C4-2B (cell line): ENCODE measurements around the gene IQSEC2.

ENCODE experiments used
- H3K27ac ChIP-seq: fragments of 450-650 bp; 2 replicates; pipeline ENCODE4 v1.5.1; 2017
- ZFX ChIP-seq: fragments of 450-650 bp; IDR thresholded peaks from 2 replicates; pipeline ENCODE4 v1.6.1; 2017
- TF ChIP-seq, protein P1 (sequence below): fragments of 450-650 bp; conservative IDR thresholded peaks from 2 replicates; pipeline ENCODE4 v1.5.1; 2017; ENCODE audit warnings: mild to moderate bottlenecking

Gene IQSEC2

DNA sequence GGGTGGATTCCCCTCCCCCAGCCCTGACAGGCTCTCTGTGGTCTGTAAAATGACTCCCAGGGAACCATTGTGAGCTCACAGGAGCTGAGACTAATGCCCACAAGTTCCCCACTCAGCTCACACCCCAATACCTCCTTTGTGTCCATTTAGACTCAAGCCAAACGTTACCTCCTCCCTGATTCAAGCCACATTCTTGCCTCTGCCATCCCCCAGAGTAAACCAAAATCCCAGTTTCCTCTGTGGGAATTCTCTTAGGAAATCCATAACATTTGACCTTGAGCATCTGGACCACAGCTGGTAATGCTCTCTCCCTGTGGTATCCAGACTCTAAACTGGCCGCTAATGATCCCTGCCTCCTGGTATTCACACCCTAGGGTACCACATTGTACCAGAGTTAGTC is 30.1 kb downstream of the IQSEC2 start:
- TF ChIP-seq, protein P1, sequence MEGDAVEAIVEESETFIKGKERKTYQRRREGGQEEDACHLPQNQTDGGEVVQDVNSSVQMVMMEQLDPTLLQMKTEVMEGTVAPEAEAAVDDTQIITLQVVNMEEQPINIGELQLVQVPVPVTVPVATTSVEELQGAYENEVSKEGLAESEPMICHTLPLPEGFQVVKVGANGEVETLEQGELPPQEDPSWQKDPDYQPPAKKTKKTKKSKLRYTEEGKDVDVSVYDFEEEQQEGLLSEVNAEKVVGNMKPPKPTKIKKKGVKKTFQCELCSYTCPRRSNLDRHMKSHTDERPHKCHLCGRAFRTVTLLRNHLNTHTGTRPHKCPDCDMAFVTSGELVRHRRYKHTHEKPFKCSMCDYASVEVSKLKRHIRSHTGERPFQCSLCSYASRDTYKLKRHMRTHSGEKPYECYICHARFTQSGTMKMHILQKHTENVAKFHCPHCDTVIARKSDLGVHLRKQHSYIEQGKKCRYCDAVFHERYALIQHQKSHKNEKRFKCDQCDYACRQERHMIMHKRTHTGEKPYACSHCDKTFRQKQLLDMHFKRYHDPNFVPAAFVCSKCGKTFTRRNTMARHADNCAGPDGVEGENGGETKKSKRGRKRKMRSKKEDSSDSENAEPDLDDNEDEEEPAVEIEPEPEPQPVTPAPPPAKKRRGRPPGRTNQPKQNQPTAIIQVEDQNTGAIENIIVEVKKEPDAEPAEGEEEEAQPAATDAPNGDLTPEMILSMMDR: no peak
- TF ChIP-seq ZFX: no peak
- H3K27ac ChIP-seq: no peak overlapping the region

DNA sequence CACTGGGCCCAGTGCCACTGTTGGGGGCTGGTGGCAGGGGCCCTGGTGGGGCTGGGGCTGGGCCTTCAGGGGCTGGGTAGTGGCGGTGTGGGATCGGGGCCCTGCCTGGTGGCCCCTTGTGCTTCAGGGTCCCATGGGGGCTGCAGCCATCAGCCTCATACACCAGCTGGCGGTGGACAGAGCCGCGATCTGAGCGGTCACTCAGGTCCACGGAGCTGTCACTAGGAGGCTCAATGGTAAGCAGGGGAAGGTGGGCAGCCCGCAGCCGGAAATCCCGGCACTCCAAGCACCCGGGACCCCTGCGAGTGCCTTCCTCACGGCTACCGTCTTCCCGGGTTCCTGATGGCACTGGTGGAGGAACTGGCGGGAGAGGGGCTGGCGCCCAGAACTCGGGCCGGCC is 30.8 kb downstream of the IQSEC2 start:
- TF ChIP-seq, protein P1: no peak
- no peak for TF ChIP-seq ZFX
- H3K27ac ChIP-seq: no peak overlapping the region

DNA sequence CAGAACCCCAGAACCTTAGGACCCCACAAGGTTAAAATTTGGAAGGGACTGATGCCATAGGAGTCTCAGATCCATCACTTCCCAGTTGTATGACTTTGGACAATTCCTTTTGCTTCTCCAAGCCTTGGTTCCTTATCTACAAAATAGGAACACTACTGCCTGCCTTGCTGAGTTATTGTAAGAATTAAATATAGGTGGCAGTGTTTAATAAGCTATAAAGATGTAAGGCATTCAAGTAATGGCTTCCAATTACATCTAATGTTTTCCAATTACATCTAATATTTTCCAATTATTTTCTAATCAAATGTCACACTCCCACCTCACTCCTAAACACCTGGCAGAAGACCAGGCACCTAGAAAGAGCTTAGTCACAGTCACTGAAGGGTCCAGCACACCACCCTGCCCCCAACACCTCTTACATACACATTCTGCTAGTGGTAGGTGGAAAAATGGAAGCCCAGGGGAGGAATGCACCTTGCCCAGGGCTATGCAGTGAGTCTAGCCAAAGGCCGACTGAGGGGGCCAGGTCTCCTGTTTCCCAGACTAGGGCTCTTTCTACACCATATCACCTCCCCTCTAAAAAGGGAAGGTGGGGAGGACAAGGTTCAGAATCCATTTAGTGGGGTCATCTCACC is 31.9 kb downstream of the IQSEC2 start:
- H3K27ac ChIP-seq: no peak overlapping the region
- TF ChIP-seq, protein P1: no peak
- no peak for TF ChIP-seq ZFX

DNA sequence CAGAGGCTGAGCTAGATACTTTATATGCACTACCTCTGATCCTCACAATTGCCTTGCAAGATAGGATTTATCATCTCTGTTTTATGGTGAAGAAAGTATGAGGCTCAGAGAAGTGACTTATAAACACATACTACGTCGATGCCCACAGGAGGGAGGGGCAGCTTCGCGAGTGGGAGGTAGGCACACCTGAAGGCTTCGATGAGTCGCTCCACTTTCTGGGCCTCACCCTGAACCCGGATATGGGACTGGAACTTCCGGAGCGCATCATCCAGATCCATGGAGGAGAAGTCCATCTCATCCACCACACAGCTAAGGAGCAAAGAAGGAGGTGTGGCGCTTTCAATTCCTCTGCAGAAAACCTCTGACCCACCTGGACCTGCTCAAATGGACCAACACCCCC is 33.5 kb downstream of the IQSEC2 start:
- no peak overlapping the region for H3K27ac ChIP-seq
- no peak for TF ChIP-seq ZFX
- TF ChIP-seq, protein P1: no peak

DNA sequence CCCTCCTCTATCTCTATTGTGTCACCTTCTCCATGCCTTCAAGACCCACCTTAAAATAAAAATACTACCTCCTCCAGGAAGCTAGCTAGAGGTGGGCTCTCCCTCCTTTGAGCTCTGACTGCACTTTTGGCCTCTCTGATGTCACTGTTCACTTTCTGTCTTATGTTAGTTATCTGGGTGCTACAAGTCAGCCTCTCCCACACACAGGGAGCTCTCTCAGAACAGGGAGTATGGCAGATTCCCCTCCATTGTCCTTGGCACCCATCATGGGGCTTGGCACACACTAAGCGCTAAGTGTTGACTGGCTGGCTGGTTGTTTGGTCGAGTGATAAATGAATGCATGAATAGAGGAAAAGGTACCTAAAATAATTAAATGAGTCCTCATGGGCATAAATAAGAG is 35.2 kb downstream of the IQSEC2 start:
- no peak for TF ChIP-seq ZFX
- TF ChIP-seq, protein P1: no peak
- H3K27ac ChIP-seq: no peak overlapping the region

DNA sequence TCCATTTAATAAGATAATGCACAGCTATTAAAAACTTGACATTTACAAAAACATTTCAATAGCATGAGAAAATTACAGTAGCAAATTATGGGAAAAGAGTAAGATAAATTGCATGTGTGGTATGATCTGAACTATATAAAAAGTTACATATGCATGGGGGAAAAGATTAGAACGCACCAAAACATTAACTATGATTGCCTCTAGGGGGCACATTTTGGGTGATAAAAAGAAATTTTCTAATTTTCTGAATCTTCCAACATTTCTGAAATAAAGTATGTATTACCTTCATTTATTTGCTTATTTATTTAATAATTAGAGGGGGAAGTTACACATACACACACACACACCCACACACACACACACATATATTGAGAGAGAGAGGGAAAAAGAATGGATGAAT is 36.8 kb downstream of the IQSEC2 start:
- TF ChIP-seq, protein P1: peak; percentile 44
- no peak for TF ChIP-seq ZFX
- no peak overlapping the region for H3K27ac ChIP-seq

DNA sequence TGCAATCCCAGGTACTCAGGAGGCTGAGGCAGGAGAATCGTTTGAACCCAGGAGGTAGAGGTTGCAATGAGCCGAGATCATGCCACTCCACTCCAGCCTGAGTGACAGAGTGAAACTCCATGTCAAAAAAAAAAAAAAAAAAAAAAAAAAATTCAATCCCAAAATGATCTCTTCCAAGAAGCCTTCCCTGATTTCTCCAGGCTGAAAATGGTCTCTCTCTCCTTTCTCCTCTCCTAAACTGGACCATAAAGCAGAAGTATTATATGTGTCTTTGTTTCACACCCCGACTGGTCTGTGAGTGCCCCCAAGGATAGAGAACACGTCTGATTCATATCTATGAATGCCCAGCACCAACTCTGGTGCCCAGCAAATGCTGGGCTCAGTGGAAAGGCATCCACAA is 39.1 kb downstream of the IQSEC2 start:
- no peak for TF ChIP-seq ZFX
- TF ChIP-seq, protein P1: no peak
- H3K27ac ChIP-seq: no peak overlapping the region
